ENCODE results near the gene PLAC8.

DNA sequence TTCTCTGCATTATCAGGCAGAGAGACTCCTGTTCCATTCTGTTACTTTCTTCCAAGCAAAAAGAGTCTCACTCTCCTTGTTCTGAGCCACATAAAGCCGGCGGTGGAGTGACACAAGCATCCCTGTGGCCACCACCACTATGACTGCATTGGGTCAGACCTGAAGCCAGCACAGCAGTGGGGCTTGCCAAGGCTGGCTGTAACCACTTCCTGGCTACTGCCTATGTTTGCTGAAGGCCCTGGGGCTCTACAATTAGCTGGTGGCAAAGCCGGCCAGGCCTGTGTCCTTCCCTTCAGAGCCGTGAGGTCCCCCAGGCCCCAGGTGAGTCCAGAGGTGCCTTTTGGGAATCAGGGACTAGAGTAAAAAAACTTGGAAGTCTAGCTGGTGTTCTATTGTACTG is 31.8 kb downstream of the PLAC8 start:
- TF ChIP-seq, protein P1, sequence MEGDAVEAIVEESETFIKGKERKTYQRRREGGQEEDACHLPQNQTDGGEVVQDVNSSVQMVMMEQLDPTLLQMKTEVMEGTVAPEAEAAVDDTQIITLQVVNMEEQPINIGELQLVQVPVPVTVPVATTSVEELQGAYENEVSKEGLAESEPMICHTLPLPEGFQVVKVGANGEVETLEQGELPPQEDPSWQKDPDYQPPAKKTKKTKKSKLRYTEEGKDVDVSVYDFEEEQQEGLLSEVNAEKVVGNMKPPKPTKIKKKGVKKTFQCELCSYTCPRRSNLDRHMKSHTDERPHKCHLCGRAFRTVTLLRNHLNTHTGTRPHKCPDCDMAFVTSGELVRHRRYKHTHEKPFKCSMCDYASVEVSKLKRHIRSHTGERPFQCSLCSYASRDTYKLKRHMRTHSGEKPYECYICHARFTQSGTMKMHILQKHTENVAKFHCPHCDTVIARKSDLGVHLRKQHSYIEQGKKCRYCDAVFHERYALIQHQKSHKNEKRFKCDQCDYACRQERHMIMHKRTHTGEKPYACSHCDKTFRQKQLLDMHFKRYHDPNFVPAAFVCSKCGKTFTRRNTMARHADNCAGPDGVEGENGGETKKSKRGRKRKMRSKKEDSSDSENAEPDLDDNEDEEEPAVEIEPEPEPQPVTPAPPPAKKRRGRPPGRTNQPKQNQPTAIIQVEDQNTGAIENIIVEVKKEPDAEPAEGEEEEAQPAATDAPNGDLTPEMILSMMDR (IDR thresholded peaks at IDR 0.05) = no peak
- TF ChIP-seq POLR2A (IDR thresholded peaks at IDR 0.05) = no peak

All from right lobe of liver (tissue), 4 donors.